K562 (cell line): ENCODE measurements around the gene ZNF782. TPM values are rescaled to one million over a fixed set of nuclear protein-coding genes. Genes with fewer than 3 reads are reported as not detected.

Source experiments
- ATAC-seq: fragments of 200-7000 bp; cut with Tn5 transposase; 3 replicates; pipeline ENCODE4 v1.9.1; 2020; ENCODE audit warnings: moderate library complexity
- BruUV-seq: library from RNA; stranded (reverse); fragments of 400-500 nt; replicated peaks from 2 replicates; lab custom pipeline; 2021; lab: Mats Ljungman, UMichigan
- CTCF ChIA-PET: fragments of 300-600 bp; formaldehyde crosslinking; extraction: SDS; loops from one replicate; lab custom pipeline; 2021; ENCODE audit warnings: low intra/inter-chr PET ratio; lab: Yijun Ruan, JAX
- POLR2A ChIA-PET: fragments of 300-600, 350-650 bp; sonication (Branson Sonifier 250); formaldehyde crosslinking; extraction: SDS; loops from one replicate; lab custom pipeline; 2021; ENCODE audit warnings: antibody characterized with exemption, inconsistent platforms; lab: Yijun Ruan, JAX
- DNase-seq, 4 experiments: peaks; one replicate each; pipeline versions ENCODE4 v3.0.0 to v3.0.0-alpha.2; 2011 to 2018; ENCODE audit warnings: low spot score in 3 of 4, mixed read lengths in 3 of 4; ENCODE audit errors: extremely low read depth in 1 of 4
- FAIRE-seq: peaks from 2 replicates; lab custom pipeline; 2011; peaks lifted over from hg19 to GRCh38; lab: Jason Lieb, UNC
- H2AFZ ChIP-seq: 2 replicates; pipeline ENCODE4 v1.6.0; 2011; ENCODE audit warnings: low read depth, low read length, control low read depth, inconsistent platforms
- H3K27ac ChIP-seq: fragments of 200-600 bp; 3 replicates; pipeline ENCODE4 v1.8.0; 2011; ENCODE audit warnings: low read depth, mild to moderate bottlenecking, control low read depth, inconsistent platforms, low read length, moderate library complexity, mixed read lengths; ENCODE audit errors: extremely low read depth
- H3K27me3 ChIP-seq, 2 experiments: fragments of 300-600 bp in 1 of 2; 2 replicates in 1 of 2; 3 replicates in 1 of 2; pipeline versions ENCODE4 v1.6.0 to v1.8.0; 2011; ENCODE audit warnings: inconsistent platforms in 2 of 2, low read length in 2 of 2, mild to moderate bottlenecking in 1 of 2, mixed read lengths in 1 of 2, moderate library complexity in 1 of 2; ENCODE audit not compliant: control insufficient read depth in 2 of 2, insufficient read depth in 2 of 2
- H3K36me3 ChIP-seq: fragments of 300-600 bp; 3 replicates; pipeline ENCODE4 v1.8.0; 2011; ENCODE audit warnings: mild to moderate bottlenecking, low read length, inconsistent platforms; ENCODE audit not compliant: control insufficient read depth, insufficient read depth
- H3K4me1 ChIP-seq, 2 experiments: fragments of 200-600 bp in 1 of 2; replicated peaks in 1 of 2; 2 replicates in 1 of 2; 3 replicates in 1 of 2; pipeline versions ENCODE4 v1.5.1 to v1.8.0; 2011; ENCODE audit warnings: inconsistent platforms in 2 of 2, low read length in 2 of 2, mild to moderate bottlenecking in 1 of 2, mixed read lengths in 1 of 2, moderate library complexity in 1 of 2; ENCODE audit not compliant: control insufficient read depth in 2 of 2, insufficient read depth in 2 of 2
- H3K4me2 ChIP-seq: 2 replicates; pipeline ENCODE4 v1.6.1; 2011; ENCODE audit warnings: low read length, control low read depth, inconsistent platforms, mixed read lengths; ENCODE audit not compliant: insufficient read depth
- H3K4me3 ChIP-seq: fragments of 200-600 bp; sonication (generic), shearing (Covaris generic); 2 replicates; pipeline ENCODE4 v1.5.1; 2016; ENCODE audit warnings: control low read depth, inconsistent platforms
- H3K79me2 ChIP-seq: fragments of 200-600 bp; 3 replicates; pipeline ENCODE4 v1.8.0; 2011; ENCODE audit warnings: low read length, inconsistent platforms; ENCODE audit not compliant: control insufficient read depth, insufficient read depth
- H3K9ac ChIP-seq, 2 experiments: 2 replicates each; pipeline versions ENCODE4 v1.6.0 to v1.6.1; 2011; ENCODE audit warnings: low read depth in 2 of 2, low read length in 2 of 2, control low read depth in 1 of 2, inconsistent platforms in 1 of 2, mild to moderate bottlenecking in 1 of 2, mixed read lengths in 1 of 2; ENCODE audit not compliant: insufficient read depth in 1 of 2
- H3K9me1 ChIP-seq: one replicate; pipeline ENCODE4 v1.6.0; 2011; ENCODE audit warnings: inconsistent platforms, mild to moderate bottlenecking, low read length, moderate library complexity; ENCODE audit not compliant: control insufficient read depth, insufficient read depth
- H3K9me3 ChIP-seq: replicated peaks from 2 replicates; pipeline ENCODE4 v1.5.1; 2011; ENCODE audit warnings: low read depth, low read length, inconsistent platforms; ENCODE audit not compliant: control insufficient read depth, insufficient read depth
- H4K20me1 ChIP-seq: replicated peaks from 2 replicates; pipeline ENCODE4 v1.6.1; 2011; ENCODE audit warnings: low read length, inconsistent platforms, mixed read lengths; ENCODE audit not compliant: control insufficient read depth, insufficient read depth
- CBX3 ChIP-seq, 2 experiments: IDR thresholded peaks; 1 replicate in 1 of 2; 2 replicates in 1 of 2; pipeline ENCODE4 v1.6.1; 2012; ENCODE audit warnings: inconsistent platforms in 2 of 2, low read length in 2 of 2, borderline replicate concordance in 1 of 2, control low read depth in 1 of 2
- CSDE1 ChIP-seq, 2 experiments: fragments of 450-650 bp; IDR thresholded peaks; 2 replicates each; pipeline ENCODE4 v1.6.1; 2016; ENCODE audit warnings: mild to moderate bottlenecking in 1 of 2
- KLF1 ChIP-seq: fragments of 450-650 bp; IDR thresholded peaks from 2 replicates; pipeline ENCODE4 v1.6.1; 2016; ENCODE audit warnings: missing genetic modification characterization, missing compliant biosample characterization
- PHB ChIP-seq: fragments of 250-450 bp; sonication (Bioruptor Pico); IDR thresholded peaks from 2 replicates; pipeline ENCODE4 v1.5.0; 2021
- PHB2 ChIP-seq: fragments of 450-650 bp; IDR thresholded peaks from 2 replicates; pipeline ENCODE4 v1.6.1; 2017; ENCODE audit warnings: low read depth
- PHF20 ChIP-seq: fragments of 450-650 bp; IDR thresholded peaks from 2 replicates; pipeline ENCODE4 v1.6.1; 2018; ENCODE audit not compliant: partially characterized antibody
- PHF21A ChIP-seq: fragments of 450-650 bp; IDR thresholded peaks from 2 replicates; pipeline ENCODE4 v1.6.1; 2017; ENCODE audit warnings: low read depth, borderline replicate concordance
- RB1 ChIP-seq: fragments of 450-650 bp; IDR thresholded peaks from 2 replicates; pipeline ENCODE4 v1.6.1; 2017; ENCODE audit warnings: low read depth, mild to moderate bottlenecking
- RBM15 ChIP-seq: fragments of 200-400 bp; formaldehyde crosslinking; IDR thresholded peaks from 2 replicates; pipeline ENCODE4 v1.6.1; 2018; ENCODE audit warnings: mild to moderate bottlenecking, low read length, moderate library complexity; ENCODE audit not compliant: insufficient read depth
- RBM39 ChIP-seq: fragments of 200-400 bp; formaldehyde crosslinking; optimal IDR thresholded peaks from 2 replicates; pipeline ENCODE3; 2018; ENCODE audit warnings: low read depth, low read length
- TARDBP ChIP-seq: fragments of 450-650 bp; IDR thresholded peaks from 2 replicates; pipeline ENCODE4 v1.6.1; 2016
- TCFL5 ChIP-seq: fragments of 250-450 bp; sonication (Bioruptor Pico); conservative IDR thresholded peaks from 2 replicates; pipeline ENCODE4 v1.6.1; 2021; ENCODE audit warnings: mild to moderate bottlenecking, moderate library complexity, matching md5 sums
- TRIM24 ChIP-seq, 2 experiments: fragments of 450-650 bp; IDR thresholded peaks; 2 replicates each; pipeline ENCODE4 v1.6.1; 2016
- TRIM28 ChIP-seq: fragments of 450-650 bp; IDR thresholded peaks from 2 replicates; pipeline ENCODE4 v1.6.1; 2017
- ZFP1 ChIP-seq: fragments of 450-650 bp; formaldehyde crosslinking; IDR thresholded peaks from 2 replicates; pipeline ENCODE4 v1.4.0; 2020; ENCODE audit warnings: mild to moderate bottlenecking, mixed read lengths
- ZNF274 ChIP-seq: IDR thresholded peaks from 2 replicates; pipeline ENCODE4 v1.6.1; 2011; ENCODE audit warnings: low read depth, mild to moderate bottlenecking, low read length, moderate library complexity, borderline replicate concordance
- ZNF75A ChIP-seq: fragments of 450-650 bp; formaldehyde crosslinking; IDR thresholded peaks from 2 replicates; pipeline ENCODE4 v1.4.0; 2020; ENCODE audit warnings: mild to moderate bottlenecking
- WGBS: fragments of 100-300 bp; shearing (Covaris generic); methylation state at CpG from one replicate; pipeline ENCODE4 v1.1.6; 2016; ENCODE audit warnings: low coverage, mixed read lengths; ENCODE audit not compliant: insufficient coverage; ENCODE audit errors: missing lambda C conversion rate; 5-methylcytosine and 5-hydroxymethylcytosine counted together
- in situ Hi-C: fragments of 300-500 bp; cut with MboI; formaldehyde crosslinking; loops from 4 replicates; pipeline ENCODE4 v1.15.0; 2018; ENCODE audit warnings: inconsistent platforms, mixed read lengths
- intact Hi-C: fragments of 100-400 bp; cut with micrococcal nuclease; formaldehyde crosslinking; loops from 2 replicates; pipeline ENCODE4 v1.14.2; 2022
- polyA plus RNA-seq, 8 experiments: library from polyadenylated mRNA; depleted of rRNA in 4 of 8; stranded (reverse) in 5 of 8; unstranded in 3 of 8; fragments of >200 nt; fragmentation: Nextera tagmentation in 2 of 8; fragmentation: Illumina TruSeq in 1 of 8; extraction: Ambion mirVana in 2 of 8; extraction: Trizol in 1 of 8; gene quantifications; 2 replicates each; pipeline versions ENCODE4 v1.2.1 to v1.2.3, GENCODE V29; 2011 to 2014; ENCODE audit warnings: inconsistent platforms in 1 of 8, missing spikeins in 1 of 8
- total RNA-seq, 7 experiments: library from RNA; depleted of rRNA in 6 of 7; stranded (reverse); fragments of >200 nt in 6 of 7; fragmentation: Illumina TruSeq in 2 of 7; extraction: Trizol in 2 of 7; gene quantifications; 2 replicates each; pipeline versions ENCODE4 v1.2.1 to v1.2.3, GENCODE V29; 2011 to 2021; ENCODE audit warnings: low replicate concordance in 1 of 7
- TF ChIP-seq, protein P1 (sequence below): conservative IDR thresholded peaks from 2 replicates; pipeline ENCODE4 v1.6.1; 2011; ENCODE audit warnings: low read depth, mild to moderate bottlenecking, low read length; ENCODE audit not compliant: control insufficient read depth
- TF ChIP-seq, protein P2 (sequence below): fragments of 450-650 bp; IDR thresholded peaks from 2 replicates; pipeline ENCODE4 v1.6.1; 2017; ENCODE audit warnings: antibody characterized with exemption

Gene ZNF782
- total and polyA plus RNA-seq, 9 of the 15 experiments (the other 6 are each of a cell fraction or from before 2014, with no cell fraction given) = 0.38 to 8.8 (median 4.5) TPM

DNA sequence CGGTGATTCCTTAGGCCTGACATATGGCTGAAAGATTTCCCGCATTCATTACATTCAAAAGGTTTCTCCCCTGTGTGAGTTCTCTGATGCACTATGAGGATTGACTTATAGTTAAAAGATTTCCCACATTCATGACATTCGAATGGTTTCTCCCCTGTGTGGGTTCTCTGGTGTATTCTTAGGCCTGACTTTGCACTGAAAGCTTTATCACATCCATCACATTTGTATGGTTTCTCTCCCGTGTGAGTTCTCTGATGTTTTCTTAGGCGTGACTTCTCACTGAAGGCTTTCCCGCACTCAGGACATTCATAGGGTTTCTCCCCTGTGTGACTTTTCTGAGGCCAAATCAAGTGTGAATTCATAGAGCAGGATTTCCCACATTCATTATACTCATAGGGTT is 35.8 kb downstream of the ZNF782 start:
- CTCF ChIA-PET = no interaction called here
- intact Hi-C loops = no loop called here
- ATAC-seq (no peak), FAIRE-seq (no peak), DNase-seq (no peak)
- Histone ChIP-seq H3K79me2 (no peaks in the 10 kb centered on the region), H3K9ac (no peak overlapping the region), H3K36me3 (peaks cover 14% of the 10 kb centered on the region), H3K9me1 (no peaks in the 10 kb centered on the region), H3K4me2 (no peak overlapping the region), H3K4me1 (no peaks in the 10 kb centered on the region), H4K20me1 (no peaks in the 10 kb centered on the region)
- 86% methylated on average over 6 of the region's 6 CpGs for WGBS
- no TSS peak for BruUV-seq
- in situ Hi-C loops = no loop called here
- POLR2A ChIA-PET = no interaction called here
- TF ChIP-seq TRIM28 (peak; percentile 92), PHB (CRISPR knock-in tag) (no peak), PHF21A (no peak), ZNF274 (peak; percentile 99), TRIM24 (IDR thresholded peaks at IDR 0.05) (peak in 1 of 2 experiments; percentile 54; a peak in 1 of 4 replicates), RBM39 (no peak), RBM15 (no peak), TCFL5 (CRISPR knock-in tag) (no peak), PHF20 (no peak), RB1 (no peak), PHB2 (no peak), KLF1 (no peak), ZFP1 (no peak), ZNF75A (CRISPR knock-in tag) (0 out of 2 replicates have a peak, but pooled peaks have one; percentile 39), CBX3 (IDR thresholded peaks at IDR 0.05; ENCODE audit: borderline replicate concordance in 1 of 2, low read length in 2 of 2) (peak in 1 of 2 experiments; percentile 69; a peak in 1 of 3 replicates), TARDBP (no peak), CSDE1 (IDR thresholded peaks at IDR 0.05) (no peak)
- TF ChIP-seq, protein P1, sequence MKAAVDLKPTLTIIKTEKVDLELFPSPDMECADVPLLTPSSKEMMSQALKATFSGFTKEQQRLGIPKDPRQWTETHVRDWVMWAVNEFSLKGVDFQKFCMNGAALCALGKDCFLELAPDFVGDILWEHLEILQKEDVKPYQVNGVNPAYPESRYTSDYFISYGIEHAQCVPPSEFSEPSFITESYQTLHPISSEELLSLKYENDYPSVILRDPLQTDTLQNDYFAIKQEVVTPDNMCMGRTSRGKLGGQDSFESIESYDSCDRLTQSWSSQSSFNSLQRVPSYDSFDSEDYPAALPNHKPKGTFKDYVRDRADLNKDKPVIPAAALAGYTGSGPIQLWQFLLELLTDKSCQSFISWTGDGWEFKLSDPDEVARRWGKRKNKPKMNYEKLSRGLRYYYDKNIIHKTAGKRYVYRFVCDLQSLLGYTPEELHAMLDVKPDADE = peak; percentile 60
- TF ChIP-seq, protein P2, sequence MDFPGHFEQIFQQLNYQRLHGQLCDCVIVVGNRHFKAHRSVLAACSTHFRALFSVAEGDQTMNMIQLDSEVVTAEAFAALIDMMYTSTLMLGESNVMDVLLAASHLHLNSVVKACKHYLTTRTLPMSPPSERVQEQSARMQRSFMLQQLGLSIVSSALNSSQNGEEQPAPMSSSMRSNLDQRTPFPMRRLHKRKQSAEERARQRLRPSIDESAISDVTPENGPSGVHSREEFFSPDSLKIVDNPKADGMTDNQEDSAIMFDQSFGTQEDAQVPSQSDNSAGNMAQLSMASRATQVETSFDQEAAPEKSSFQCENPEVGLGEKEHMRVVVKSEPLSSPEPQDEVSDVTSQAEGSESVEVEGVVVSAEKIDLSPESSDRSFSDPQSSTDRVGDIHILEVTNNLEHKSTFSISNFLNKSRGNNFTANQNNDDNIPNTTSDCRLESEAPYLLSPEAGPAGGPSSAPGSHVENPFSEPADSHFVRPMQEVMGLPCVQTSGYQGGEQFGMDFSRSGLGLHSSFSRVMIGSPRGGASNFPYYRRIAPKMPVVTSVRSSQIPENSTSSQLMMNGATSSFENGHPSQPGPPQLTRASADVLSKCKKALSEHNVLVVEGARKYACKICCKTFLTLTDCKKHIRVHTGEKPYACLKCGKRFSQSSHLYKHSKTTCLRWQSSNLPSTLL = no peak
- TF ChIP-seq, all 486 proteins: peak for 6
- Histone ChIP-seq H2AFZ (no peak overlapping the region), H3K27ac (no peak overlapping the region), H3K9me3 (peaks cover 27% of the 10 kb centered on the region), H3K27me3 (no peaks in the 10 kb centered on the region), H3K4me3 (no peak overlapping the region)
